Measurements from ENCODE around the gene CD164L2.

CD164L2 gene

DNA sequence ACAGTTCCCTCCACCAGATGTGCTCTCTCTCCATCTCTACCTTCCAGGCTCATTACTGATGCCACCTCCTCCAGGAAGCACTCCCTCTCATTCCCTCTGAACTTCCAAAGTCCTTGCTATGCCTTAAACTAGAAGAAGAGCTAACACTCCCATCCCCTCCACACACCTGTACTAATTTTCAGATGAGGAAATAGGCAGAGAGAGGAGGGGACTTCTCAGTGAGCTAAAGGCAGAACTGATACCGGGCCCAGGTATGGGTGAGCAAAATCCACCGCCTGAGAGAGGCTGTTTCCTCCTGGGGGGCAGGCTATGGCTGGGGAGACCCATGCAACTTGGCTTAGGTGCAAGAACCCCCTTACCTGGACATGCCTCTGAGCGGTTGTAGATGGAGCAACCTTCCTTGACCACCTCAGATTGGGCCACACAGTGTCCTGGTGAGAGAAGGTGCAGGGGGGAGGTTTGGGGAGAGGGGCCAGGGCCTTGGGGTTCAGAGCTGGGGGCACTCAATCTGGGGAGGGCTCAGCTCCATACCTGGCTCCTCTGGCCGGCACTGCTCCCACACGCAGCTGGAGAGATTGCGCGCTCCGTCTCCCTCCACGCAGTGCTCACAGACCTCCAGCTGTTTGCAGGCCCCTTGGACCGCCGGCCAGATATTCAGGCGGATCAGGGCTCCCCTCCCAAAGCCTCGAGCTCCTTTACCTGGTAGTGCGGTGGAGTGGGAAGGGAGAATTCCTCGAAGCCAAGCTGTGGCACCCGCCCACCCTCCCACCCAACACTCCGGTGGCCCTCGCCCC is 967 bp downstream of the CD164L2 start:
- Mint-ChIP-seq H3K4me3 (no peak overlapping the region), H3K27me3 (peaks cover 2% of the 10 kb centered on the region), H3K4me1 (ENCODE audit: low read depth) (no peaks in the 10 kb centered on the region), H3K9me3 (ENCODE audit: low read depth) (no peaks in the 10 kb centered on the region), H3K36me3 (no peaks in the 10 kb centered on the region), H3K27ac (no peak overlapping the region)

DNA sequence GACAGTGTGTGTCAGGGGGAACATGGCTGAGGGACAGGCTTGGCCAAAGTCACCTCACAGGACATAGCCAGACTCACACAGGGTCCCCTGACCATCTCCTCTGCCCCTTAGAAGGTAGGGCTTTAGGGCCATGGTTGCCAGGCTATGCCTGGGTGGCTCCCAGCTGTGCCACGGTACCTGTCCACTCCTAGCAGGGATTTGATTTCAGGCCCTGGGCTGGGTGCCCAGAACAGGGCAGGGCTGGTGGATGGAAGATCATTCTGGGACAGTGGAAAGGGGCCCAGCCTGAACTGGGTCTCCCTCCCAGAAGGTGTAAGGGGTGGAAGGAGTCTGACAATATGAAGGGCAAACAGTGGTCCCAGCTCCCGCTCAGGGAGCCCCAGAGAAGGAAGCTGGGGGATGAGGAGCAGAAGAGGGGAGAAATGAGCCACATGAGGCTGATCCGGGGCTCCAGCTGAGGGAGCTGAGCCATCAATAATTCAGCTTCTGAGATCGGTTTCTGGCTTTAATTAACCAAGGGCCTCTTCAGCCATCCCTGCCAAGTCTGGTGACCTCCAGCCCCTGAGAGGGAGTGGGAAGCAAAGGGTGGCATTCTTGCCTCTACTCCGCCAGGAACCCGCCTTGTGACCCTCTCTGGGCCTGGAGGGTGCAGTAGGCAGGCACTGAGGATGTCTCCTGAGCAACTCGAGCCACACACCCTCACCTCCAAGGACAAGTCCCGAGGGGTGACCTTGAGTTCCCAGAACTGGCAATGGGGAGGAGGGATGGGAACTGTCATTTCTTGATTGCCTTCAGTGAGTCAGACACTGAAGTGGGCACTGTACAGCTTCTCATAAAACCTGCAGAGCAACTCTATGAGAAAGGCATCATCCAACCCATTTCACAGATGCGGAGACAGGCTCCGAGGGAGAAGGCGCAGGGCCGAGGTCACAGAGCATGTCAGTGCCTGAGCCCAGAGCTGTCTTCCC is 2.1 kb downstream of the CD164L2 start:
- Mint-ChIP-seq H3K27me3 (peaks cover 2% of the 10 kb centered on the region), H3K36me3 (no peaks in the 10 kb centered on the region), H3K27ac (no peak overlapping the region), H3K4me1 (ENCODE audit: low read depth) (no peaks in the 10 kb centered on the region), H3K4me3 (no peak overlapping the region), H3K9me3 (ENCODE audit: low read depth) (no peaks in the 10 kb centered on the region)

DNA sequence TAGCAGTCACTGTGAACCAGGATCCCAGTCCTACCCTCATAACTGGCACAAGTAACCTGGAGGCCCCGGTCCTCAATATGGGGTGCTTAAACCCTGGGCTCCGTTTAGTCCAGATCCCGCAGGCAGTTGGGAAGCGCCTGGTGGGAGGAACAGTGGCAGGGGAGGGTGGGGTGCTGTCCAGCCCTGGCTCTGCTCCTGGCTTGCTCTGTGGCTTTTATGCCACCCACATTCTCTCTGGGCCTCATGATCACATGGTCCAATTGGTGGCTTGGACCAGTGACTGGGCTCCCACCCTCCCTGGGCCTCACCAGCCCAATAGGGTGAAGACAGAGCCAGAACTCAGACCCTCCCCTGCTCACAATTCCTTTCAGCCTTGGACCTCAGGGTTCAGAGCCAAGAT is 2.9 kb downstream of the CD164L2 start:
- H3K27me3 Mint-ChIP-seq: peaks cover 2% of the 10 kb centered on the region
- H3K36me3 Mint-ChIP-seq: no peaks in the 10 kb centered on the region
- no peak overlapping the region for H3K4me3 Mint-ChIP-seq
- H3K4me1 Mint-ChIP-seq (ENCODE audit: low read depth): no peaks in the 10 kb centered on the region
- no peak overlapping the region for H3K27ac Mint-ChIP-seq
- no peaks in the 10 kb centered on the region for H3K9me3 Mint-ChIP-seq (ENCODE audit: low read depth)

DNA sequence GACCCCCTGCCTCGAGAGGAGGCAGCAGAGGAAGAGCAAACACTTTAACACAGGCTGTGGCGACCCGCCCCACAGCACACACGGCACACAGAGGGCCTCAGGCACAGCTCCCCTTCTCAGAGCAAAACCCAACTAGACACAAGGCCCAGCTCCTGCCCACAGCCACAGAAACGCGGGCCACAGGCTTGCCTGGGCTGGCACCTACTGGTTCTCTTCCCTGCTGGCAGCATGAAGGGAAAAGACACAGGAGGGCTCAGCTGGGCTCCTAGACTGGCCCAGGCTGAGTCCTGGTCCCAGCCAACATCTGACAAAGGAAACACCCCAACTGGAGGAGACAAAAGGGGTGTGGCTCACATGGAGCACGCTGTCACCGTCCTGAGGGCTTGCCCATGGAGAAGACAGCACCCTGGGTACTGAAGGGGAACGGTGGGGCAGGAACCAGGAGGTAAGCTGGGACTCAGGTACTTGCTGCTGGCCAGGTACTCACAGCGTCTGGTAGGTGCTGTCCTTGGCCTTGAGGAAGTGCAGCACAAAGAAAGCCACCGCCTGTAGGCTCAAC is 3.5 kb downstream of the CD164L2 start:
- Mint-ChIP-seq H3K4me3 (no peak overlapping the region), H3K4me1 (ENCODE audit: low read depth) (no peaks in the 10 kb centered on the region), H3K9me3 (ENCODE audit: low read depth) (no peaks in the 10 kb centered on the region), H3K36me3 (no peaks in the 10 kb centered on the region), H3K27ac (no peak overlapping the region), H3K27me3 (peaks cover 2% of the 10 kb centered on the region)

DNA sequence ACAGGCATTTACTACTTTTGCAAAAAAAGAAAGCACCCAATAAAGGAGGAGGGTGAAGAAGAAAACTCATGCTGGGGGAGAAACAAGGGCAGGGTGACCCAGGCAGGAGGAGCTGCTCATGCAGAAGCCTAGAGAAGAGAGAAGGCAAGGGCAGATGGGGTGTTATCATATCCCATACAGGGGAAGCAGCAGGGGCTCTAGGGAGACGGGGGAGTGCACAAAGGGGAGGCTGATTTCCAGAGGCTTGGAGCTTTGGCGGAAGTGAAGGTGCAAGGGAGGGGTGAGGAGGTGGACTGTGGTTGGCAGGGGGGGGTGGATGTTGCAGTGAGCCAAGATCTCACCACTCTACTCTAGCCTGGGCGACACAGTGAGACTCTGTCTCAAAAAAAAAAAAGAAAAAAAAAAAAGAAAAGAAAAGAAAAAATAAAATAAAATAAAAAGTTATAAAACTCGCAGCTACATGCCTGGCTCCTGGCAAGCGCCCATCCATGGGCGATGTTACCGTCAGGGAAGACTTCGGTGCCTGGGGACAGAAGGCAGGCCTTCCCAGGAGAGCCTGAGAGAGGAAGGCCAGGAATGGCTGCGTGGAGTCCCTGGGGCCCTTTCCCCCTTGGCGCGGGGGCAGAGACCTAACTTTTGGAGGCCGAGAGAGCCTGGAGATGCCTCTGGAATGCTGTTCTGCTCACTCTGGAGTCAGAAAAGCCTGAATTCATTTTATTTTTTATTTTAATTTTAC is 5.2 kb downstream of the CD164L2 start:
- Mint-ChIP-seq H3K27me3 (peaks cover 2% of the 10 kb centered on the region), H3K27ac (no peak overlapping the region), H3K4me3 (no peak overlapping the region), H3K36me3 (no peaks in the 10 kb centered on the region), H3K4me1 (ENCODE audit: low read depth) (no peaks in the 10 kb centered on the region), H3K9me3 (ENCODE audit: low read depth) (no peaks in the 10 kb centered on the region)

DNA sequence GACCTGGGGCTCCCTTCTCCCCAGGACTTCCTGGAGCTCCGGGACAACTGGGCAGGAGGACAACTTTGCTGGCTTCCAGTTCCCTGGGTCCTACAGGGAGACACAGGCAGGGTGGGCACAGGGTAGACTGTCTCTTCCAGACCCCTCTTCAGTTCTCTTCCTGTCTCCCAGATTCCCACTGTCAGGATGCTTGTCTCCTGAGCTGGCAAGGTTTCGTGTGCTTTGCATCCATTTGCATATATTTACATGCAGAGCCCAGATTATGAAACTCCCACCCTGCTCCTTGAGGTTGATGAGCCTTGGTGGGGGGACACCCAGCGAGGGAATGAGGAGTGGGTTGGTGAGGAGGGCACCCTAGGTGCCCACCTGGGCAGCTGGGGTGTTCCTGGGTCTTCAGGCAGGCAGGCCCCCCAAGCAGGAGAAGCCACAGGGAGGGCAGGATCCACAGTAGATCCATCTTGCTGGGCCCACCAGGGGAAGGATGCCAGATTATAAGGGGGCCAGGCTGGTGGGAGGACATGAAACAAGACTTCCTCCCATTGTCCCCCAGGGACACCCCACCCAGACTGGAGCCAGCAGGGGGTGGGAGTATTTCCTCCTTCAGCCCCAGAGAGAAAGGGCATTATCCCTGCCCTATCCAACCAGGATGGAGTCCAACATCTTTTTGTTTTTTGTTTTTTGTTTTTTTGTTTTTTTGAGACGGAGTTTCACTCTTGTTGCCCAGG is 8.6 kb downstream of the CD164L2 start, which contains the start of gene FCN3:
Gene FCN3, minus strand, starts transcription at position 463 of the 725 bp plus-strand sequence. Its CDS starts 6 bp downstream, at position 457.
- H3K27me3 Mint-ChIP-seq: no peaks in the 10 kb centered on the region
- no peak within 1 kb of the TSS for H3K4me3 Mint-ChIP-seq
- peaks cover 3% of the 10 kb centered on the region for H3K4me1 Mint-ChIP-seq (ENCODE audit: low read depth)
- no peaks in the 10 kb centered on the region for H3K9me3 Mint-ChIP-seq (ENCODE audit: low read depth)
- H3K36me3 Mint-ChIP-seq: no peaks in the 10 kb centered on the region
- H3K27ac Mint-ChIP-seq: no peak within 1 kb of the TSS

DNA sequence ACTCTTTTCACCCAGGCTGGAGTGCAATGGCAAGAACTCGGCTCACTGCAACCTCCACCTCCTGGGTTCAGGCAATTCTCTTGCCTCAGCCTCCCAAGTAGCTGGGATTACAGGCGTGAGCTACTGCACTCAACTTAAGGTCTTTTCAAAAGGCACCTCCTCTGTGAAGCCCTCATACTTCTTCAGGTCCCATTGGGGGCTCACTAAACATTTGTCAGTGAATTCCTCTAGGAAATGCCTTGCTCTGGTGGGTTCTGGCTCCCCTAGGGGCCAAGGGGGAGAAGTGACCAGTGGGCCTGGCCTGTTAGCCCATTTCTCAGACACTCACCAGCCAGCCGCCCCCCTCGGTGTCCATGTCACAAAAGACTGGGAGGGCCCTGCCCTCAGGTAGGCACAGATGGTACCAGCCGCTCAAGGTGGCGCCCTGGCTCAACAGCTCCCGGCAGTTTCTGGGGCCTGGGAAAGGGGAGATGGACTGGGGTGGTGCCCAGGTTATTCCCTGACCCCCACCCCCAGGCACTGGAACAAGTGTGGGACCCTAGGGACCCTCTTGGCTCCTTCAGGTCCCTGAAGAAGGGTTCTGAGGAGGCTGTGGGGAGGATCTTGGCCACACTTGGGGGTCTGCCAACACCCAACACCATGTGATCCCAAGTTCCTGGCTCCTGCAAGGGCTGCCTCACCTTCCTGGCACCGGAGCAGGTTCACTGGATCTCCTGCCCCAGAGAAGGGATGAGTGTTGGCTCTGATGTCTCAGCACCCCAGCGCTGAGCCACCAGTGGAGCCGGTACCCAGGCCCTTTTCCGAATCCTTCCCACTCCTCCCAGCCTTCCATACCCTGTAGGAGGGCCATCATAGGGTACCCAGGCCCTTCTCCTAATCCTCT is 10.1 kb downstream of the CD164L2 start:
- no peaks in the 10 kb centered on the region for H3K27me3 Mint-ChIP-seq
- H3K27ac Mint-ChIP-seq: no peak overlapping the region
- no peak overlapping the region for H3K4me3 Mint-ChIP-seq
- no peaks in the 10 kb centered on the region for H3K9me3 Mint-ChIP-seq (ENCODE audit: low read depth)
- H3K4me1 Mint-ChIP-seq (ENCODE audit: low read depth): peaks cover 8% of the 10 kb centered on the region
- H3K36me3 Mint-ChIP-seq: no peaks in the 10 kb centered on the region

DNA sequence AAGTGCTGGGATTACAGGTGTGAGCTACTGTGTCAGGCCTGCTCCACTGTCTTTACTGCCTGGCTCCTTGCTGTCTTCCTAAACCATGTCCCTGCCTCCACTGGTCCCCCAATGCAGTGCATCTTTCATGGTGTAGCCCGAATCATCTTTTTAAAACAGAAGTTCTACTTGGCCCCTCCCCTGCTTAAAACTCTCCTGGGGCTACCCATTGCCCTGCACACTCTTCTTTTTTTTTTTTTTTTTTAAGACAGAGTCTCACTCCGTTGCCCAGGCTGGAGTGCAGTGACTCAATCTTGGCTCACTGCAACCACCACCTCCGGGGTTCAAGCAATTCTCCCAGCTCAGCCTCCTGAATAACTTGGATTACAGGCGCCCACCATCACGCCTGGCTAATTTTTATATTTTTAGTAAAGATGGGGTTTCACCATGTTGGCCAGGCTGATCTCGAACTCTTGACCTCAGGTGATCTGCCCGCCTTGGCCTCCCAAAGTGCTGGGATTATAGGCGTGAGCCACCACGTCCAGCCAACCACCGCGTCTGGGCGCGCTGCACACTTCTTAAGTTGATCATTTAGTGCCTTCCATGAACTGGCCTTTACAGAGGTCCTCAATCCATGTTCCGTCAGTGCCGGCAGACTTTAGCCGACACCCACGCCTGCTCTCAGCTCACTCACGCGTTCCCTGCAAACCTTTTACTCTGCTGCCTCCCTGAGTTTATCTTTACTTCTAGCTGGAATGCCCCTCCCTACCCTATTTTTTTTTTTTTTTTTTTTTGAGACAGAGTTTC is 10.9 kb downstream of the CD164L2 start:
- Mint-ChIP-seq H3K4me3 (no peak overlapping the region), H3K27me3 (no peaks in the 10 kb centered on the region), H3K4me1 (ENCODE audit: low read depth) (peaks cover 10% of the 10 kb centered on the region), H3K27ac (no peak overlapping the region), H3K36me3 (no peaks in the 10 kb centered on the region), H3K9me3 (ENCODE audit: low read depth) (no peaks in the 10 kb centered on the region)

DNA sequence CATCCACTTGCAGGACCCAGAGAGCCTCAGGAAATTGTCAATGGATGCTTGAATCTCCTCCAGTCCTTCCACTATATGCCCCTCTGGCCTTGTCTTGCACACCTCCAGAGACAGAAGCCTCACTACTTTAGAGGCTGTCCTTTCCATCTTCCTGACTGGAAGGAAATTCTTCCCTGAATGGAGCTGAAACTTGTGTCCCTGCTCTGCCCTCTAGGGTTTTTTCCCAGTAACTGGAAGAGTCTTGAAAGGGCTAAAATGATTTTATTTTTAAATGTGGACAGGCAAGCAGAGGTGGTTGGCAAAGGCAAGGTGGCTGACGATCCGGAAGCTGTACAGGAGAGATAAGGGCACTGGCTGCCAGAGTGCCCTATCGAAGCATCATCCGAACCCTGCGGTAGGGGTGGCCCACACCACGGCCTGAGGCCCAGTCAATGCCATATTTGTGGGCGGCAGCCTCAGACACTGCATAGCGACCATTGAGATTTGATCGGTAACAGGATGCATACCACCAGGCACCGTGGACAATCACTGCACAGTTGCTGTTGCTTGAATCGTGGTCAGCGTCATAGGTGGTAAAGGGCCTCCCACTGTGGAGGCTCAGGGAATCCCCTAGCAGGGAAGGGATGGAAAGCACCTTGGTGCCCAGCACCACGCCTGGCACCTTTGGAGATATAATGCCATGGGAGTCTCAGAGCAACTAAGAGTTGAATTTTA is 14.1 kb downstream of the CD164L2 start:
- H3K9me3 Mint-ChIP-seq (ENCODE audit: low read depth): no peaks in the 10 kb centered on the region
- H3K4me3 Mint-ChIP-seq: no peak overlapping the region
- H3K27ac Mint-ChIP-seq: no peak overlapping the region
- no peaks in the 10 kb centered on the region for H3K27me3 Mint-ChIP-seq
- no peaks in the 10 kb centered on the region for H3K36me3 Mint-ChIP-seq
- peaks cover 26% of the 10 kb centered on the region for H3K4me1 Mint-ChIP-seq (ENCODE audit: low read depth)

DNA sequence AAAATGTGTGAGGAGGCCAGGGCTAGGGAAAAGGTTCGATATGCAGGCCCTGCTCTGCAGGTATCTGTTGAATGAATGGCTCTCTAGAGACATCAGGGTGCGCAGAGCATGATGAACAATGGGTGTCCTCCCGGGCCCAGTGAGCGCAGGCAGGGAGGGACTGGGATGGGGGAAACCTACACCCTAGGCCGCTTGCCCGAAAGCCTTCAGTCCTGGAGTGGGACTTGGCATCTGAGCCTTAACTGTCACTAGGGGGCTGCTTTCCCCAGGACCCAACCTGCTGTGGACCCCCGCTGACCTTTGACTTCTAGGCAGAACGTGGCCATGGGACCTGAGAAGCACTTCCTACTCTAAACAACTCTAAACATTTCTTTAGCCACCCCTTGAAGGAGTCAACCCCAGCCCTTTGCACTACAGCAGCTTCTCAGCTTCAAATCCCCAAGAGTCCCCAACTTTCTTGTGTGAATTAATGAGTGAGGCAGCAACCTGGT is 15.9 kb downstream of the CD164L2 start:
- H3K4me3 Mint-ChIP-seq: peak overlapping the region; percentile 77
- H3K27me3 Mint-ChIP-seq: no peaks in the 10 kb centered on the region
- H3K36me3 Mint-ChIP-seq: no peaks in the 10 kb centered on the region
- peaks cover 28% of the 10 kb centered on the region for H3K4me1 Mint-ChIP-seq (ENCODE audit: low read depth)
- no peaks in the 10 kb centered on the region for H3K9me3 Mint-ChIP-seq (ENCODE audit: low read depth)
- H3K27ac Mint-ChIP-seq: no peak overlapping the region

DNA sequence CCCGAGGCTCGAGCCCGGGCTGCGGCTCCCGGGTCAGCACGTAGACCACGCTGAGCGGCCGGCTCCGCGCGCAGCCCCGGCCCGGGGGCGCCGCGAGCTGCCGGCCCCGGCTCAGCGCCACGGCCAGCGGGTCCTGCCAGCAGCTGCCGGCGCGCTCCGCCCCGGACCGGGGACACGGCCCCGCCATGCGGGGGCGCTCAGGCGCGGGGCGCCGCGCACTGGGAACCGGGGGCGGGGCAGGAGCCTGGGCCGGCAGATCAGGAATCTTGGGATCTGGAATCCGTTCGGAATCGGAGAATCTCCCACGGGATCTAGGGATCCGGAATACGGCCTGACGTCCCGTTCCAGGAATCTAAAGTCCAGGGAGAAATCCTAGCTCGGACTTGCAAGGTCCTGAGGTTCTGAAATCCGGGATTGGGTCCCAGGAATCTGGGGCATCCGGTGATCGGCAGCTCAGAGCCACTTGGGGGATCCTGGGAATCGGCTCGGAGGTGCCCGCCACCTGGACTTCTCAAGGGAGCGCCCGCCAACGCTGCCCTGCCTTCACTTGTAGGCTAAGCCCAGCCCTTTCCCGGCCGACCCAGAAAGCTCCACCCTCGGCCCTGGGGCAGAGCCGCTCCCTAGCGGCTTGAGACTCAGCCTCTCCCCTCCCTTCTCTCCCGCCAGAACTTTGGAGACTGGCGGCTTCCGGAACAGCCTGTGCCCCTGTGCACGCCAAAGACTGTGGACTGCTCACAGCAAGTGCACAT is 16.5 kb downstream of the CD164L2 start, which contains the start of gene MAP3K6:
Gene MAP3K6, minus strand, starts transcription at position 551 of the 749 bp plus-strand sequence. Its CDS starts 364 bp downstream, at position 187.
- Mint-ChIP-seq H3K9me3 (ENCODE audit: low read depth) (no peaks in the 10 kb centered on the region), H3K36me3 (no peaks in the 10 kb centered on the region), H3K27ac (no peak within 1 kb of the TSS), H3K4me1 (ENCODE audit: low read depth) (peaks cover 28% of the 10 kb centered on the region), H3K4me3 (peak within 1 kb of the TSS; percentile 87), H3K27me3 (no peaks in the 10 kb centered on the region)

DNA sequence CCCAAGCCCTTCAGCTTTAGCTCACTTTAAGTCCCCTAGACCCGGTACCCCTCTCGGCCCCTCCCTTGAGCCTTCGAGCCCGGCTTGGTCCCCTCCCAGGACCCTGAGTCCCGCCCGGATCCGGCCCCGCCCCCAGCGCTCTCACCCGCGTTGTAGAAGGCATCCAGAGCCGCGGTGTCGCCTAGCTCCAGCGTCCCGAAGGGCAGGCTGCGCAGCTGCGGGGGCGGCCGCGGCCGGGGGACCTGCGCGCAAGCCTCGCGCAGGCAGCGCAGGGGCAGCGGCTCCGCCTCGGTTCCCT is 17.1 kb downstream of the CD164L2 start:
- Mint-ChIP-seq H3K27me3 (no peaks in the 10 kb centered on the region), H3K36me3 (no peaks in the 10 kb centered on the region), H3K4me3 (peak overlapping the region; percentile 87)

More for the DNA sequence above, 17.1 kb downstream of the CD164L2 start:
- no peak overlapping the region for H3K27ac Mint-ChIP-seq
- peaks cover 28% of the 10 kb centered on the region for H3K4me1 Mint-ChIP-seq (ENCODE audit: low read depth)
- no peaks in the 10 kb centered on the region for H3K9me3 Mint-ChIP-seq (ENCODE audit: low read depth)

Measured in activated naive CD8-positive, alpha-beta T cell (primary cell).